Activated naive CD4-positive, alpha-beta T cell treated with anti-CD3 and anti-CD28 coated beads, Interleukin-2, amount 50 U/mL, for 16 hours (primary cell): Measurements from ENCODE around the gene RAB3GAP2.
"Not testable (repeated sequence)": the region's sequence is repeated elsewhere in the genome, so short reads cannot be mapped to it uniquely, and the experiment has no call there.

Source experiments
- DNase-seq: peaks from one replicate; pipeline ENCODE4 v3.0.0-alpha.2; 2020

Gene RAB3GAP2

DNA sequence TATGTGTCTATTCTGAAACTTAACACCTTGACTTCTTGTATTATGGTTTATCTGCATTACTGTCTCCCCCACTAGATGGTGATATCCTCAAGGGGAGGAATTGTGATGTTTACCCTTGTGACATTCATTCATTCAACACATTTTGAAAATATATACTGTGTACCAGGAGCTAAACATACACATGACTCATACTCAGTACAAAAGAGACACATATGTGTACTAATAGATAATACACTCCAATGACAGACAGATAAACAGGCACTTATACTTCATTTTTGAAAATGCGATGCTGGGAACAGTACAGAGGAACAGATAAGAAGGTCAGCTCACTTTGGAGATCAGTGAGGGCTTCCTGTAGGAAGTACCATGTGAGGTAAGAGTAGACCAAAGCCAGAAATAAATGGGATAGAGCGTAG, 8.9 kb upstream of the RAB3GAP2 start:
- DNase-seq: no peak

- no peak for DNase-seq
These were observed 8.0 kb upstream of the RAB3GAP2 start for GRCh38 chr1:220280249-220280648.

GRCh38 chr1:220278991-220279390, 6.7 kb upstream of the RAB3GAP2 start:
- DNase-seq: no peak

- DNase-seq: no peak
These were observed 3.2 kb upstream of the RAB3GAP2 start for GRCh38 chr1:220275430-220275829.

- DNase-seq: no peak
These were observed 2.1 kb upstream of the RAB3GAP2 start for GRCh38 chr1:220274251-220274855.

- DNase-seq: no peak
These were observed 513 bp upstream of the RAB3GAP2 start for GRCh38 chr1:220272841-220273090.

GRCh38 chr1:220271706-220272046, 577 bp downstream of the RAB3GAP2 start:
- DNase-seq: peak; percentile 11

DNA sequence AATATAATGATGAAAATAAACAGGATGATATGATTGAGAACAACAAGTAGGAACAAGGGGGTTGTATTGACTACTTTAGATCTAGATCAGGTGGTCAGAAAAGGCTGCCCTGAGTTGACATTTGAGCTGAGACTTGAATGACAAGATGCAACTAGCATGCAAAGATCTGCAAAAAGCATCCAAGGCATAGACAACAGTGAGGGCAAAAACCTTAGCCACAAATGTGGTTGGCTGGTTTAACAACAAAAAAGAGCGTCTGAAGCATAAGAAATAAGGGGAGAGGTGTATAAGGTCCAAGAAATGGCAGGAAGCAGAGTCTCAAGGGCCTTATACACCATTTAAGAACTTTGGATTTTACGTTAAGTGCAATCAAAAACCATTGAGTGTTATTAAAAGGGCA, 3.2 kb downstream of the RAB3GAP2 start:
- no peak for DNase-seq

GRCh38 chr1:220267630-220268029, 4.6 kb downstream of the RAB3GAP2 start:
- DNase-seq: no peak

DNA sequence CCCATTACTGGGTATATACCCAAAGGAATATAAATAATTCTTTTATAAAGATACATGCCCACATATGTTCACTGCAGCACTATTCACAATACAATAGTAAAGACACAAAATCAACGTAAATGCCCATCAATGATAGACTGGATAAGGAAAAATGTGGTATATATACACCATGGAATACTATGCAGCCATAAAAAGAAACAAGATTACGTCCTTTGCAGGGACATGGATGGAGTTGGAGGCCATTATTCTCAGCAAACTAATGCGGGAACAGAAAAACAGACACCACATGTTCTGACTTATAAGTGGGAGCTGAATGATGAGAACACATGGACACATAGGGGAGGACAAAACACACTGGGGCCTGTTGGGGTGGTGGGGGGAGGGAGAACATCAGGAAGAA, 12.0 kb downstream of the RAB3GAP2 start:
- not testable (repeated sequence) for DNase-seq

GRCh38 chr1:220259756-220260155, 12.5 kb downstream of the RAB3GAP2 start:
- DNase-seq: not testable (repeated sequence)

DNA sequence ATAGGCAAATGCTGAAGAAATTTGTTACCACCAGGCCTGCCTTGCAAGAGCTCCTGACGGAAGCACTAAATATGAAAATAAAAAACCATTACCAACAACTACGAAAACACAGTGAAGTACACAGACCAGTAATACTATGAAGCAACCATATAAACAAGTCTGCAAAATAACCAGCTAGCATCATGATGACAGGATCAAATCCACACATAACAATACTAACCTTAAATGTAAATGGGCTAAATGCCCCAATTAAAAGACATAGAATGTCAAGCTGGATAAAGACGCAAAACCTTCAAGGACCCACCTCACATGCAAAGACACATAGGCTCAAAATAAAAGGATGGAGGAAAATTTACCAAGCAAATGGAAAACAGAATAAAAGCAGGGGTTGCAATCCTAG, 16.1 kb downstream of the RAB3GAP2 start:
- not testable (repeated sequence) for DNase-seq

- DNase-seq: no peak
These were observed 17.0 kb downstream of the RAB3GAP2 start for GRCh38 chr1:220255204-220255603.

DNA sequence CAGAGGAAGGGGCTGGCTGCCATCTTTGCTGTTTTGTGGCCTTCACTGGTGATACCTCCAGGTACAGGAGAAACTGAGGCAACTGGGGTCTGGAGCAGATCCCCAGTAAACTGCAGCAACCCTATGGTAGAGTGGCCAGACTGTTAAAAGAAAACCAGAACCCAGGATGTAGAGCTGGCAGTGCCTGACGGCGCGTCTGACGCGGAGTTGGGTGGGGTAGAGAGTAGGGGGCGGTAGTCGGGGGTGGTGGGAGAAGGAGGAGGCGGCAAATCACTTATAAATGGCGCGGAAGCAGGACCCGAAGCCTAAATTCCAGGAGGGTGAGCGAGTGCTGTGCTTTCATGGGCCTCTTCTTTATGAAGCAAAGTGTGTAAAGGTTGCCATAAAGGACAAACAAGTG, 19.0 kb downstream of the RAB3GAP2 start:
- not testable (repeated sequence) for DNase-seq

GRCh38 chr1:220251272-220251671, 21.0 kb downstream of the RAB3GAP2 start:
- no peak for DNase-seq

GRCh38 chr1:220250681-220251080, 21.6 kb downstream of the RAB3GAP2 start:
- no peak for DNase-seq

- no peak for DNase-seq
These were observed 22.7 kb downstream of the RAB3GAP2 start for GRCh38 chr1:220249522-220249921.

GRCh38 chr1:220248715-220249265, 23.5 kb downstream of the RAB3GAP2 start:
- not testable (repeated sequence) for DNase-seq

DNA sequence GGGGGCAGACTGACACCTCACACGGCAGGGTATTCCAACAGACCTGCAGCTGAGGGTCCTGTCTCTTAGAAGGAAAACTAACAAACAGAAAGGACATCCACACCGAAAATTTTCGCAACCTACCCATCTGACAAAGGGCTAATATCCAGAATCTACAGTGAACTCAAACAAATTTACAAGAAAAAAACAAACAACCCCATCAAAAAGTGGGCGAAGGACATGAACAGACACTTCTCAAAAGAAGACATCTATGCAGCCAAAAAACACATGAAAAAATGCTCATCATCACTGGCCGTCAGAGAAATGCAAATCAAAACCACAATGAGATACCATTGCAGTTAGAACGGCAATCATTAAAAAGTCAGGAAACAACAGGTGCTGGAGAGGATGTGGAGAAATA, 26.4 kb downstream of the RAB3GAP2 start:
- not testable (repeated sequence) for DNase-seq

GRCh38 chr1:220243947-220244346, 28.3 kb downstream of the RAB3GAP2 start:
- DNase-seq: no peak

DNA sequence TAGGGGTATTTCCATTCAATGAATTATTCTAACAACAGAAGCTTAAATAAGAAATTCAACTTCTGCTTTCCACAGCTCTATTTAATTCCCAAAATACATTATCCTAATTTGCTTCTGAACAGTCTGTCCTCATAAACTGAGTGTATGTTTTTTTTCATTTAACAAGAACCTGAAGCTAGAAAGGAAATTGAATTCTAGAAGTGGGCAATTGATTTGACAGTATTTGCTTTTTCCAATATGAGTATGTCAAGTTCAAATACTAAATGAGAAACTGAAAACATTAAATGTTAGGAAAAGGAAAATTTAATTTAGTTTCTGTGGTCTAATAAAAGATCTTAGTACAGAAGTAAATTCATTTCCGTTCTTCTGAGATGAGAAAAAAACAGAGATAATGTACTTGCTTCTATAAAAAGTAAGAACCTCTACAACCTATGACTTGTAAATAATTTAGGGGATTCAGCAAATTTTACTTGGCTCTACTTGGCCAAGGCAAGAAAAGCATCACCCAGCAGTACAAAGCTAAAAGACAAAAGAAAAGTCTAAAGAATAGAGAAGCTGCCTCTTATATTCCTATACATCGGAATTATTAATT, 31.1 kb downstream of the RAB3GAP2 start:
- no peak for DNase-seq

GRCh38 chr1:220239966-220240365, 32.3 kb downstream of the RAB3GAP2 start:
- no peak for DNase-seq

- DNase-seq: no peak
These were observed 33.0 kb downstream of the RAB3GAP2 start for GRCh38 chr1:220239213-220239612.

- DNase-seq: not testable (repeated sequence)
These were observed 36.0 kb downstream of the RAB3GAP2 start for GRCh38 chr1:220236278-220236677.

- DNase-seq: no peak
These were observed 36.8 kb downstream of the RAB3GAP2 start for GRCh38 chr1:220235462-220235861.
